Neural cell (in vitro differentiated cells): ENCODE results near the gene MEF2D.

Source experiments
- CTCF ChIP-seq: fragments of 450-650 bp; IDR thresholded peaks from 2 replicates; pipeline ENCODE4 v1.5.1; 2014; ENCODE audit warnings: antibody characterized with exemption, mild to moderate bottlenecking, moderate library complexity; ENCODE audit not compliant: poor library complexity, severe bottlenecking
- EP300 ChIP-seq: fragments of 450-650 bp; conservative IDR thresholded peaks from 2 replicates; pipeline ENCODE4 v1.6.1; 2014; ENCODE audit warnings: antibody characterized with exemption, mild to moderate bottlenecking, moderate library complexity; ENCODE audit not compliant: poor library complexity, severe bottlenecking
- EZH2 ChIP-seq: fragments of 200-600, 300-800 bp; shearing (Covaris generic), sonication (generic); IDR thresholded peaks from 2 replicates; pipeline ENCODE4 v1.6.1; 2014; ENCODE audit warnings: antibody characterized with exemption, low read length, borderline replicate concordance, mild to moderate bottlenecking; ENCODE audit not compliant: insufficient read depth, poor library complexity, severe bottlenecking
- TAF1 ChIP-seq: IDR thresholded peaks from 2 replicates; pipeline ENCODE4 v1.6.1; 2012; ENCODE audit warnings: low read depth

GRCh38 chr1:156497743-156498431 is 2.7 kb downstream of the MEF2D start:
- TF ChIP-seq TAF1 (no peak), EP300 (no peak), CTCF (no peak), EZH2 (no peak)
